GM23338 (cell line): ENCODE results near the gene P2RX7. TPM values are rescaled to one million over a fixed set of nuclear protein-coding genes. Genes with fewer than 3 reads are reported as not detected.

ENCODE experiments used
- ATAC-seq: fragments of 200-7000 bp; cut with Tn5 transposase; 3 replicates; pipeline ENCODE4 v1.9.1; 2020
- DNase-seq: peaks from one replicate; pipeline ENCODE4 v3.0.0-alpha.2; 2015; ENCODE audit warnings: low spot score
- H2AFZ ChIP-seq: fragments of 200-600 bp; sonication (generic); 2 replicates; pipeline ENCODE4 v1.8.0; 2016; ENCODE audit warnings: antibody characterized with exemption, mild to moderate bottlenecking, moderate library complexity
- H3F3A ChIP-seq: fragments of 200-600 bp; sonication (generic); replicated peaks from 2 replicates; pipeline ENCODE4 v1.8.0; 2017; ENCODE audit warnings: antibody characterized with exemption, mixed run types, low read depth
- H3K27ac ChIP-seq: fragments of 200-600 bp; sonication (generic); 2 replicates; pipeline ENCODE4 v1.6.1; 2016; ENCODE audit warnings: low read depth
- H3K27me3 ChIP-seq: fragments of 200-600 bp; sonication (generic); 2 replicates; pipeline ENCODE4 v1.8.0; 2016; ENCODE audit warnings: mild to moderate bottlenecking, mixed run types, moderate library complexity; ENCODE audit not compliant: insufficient read depth
- H3K36me3 ChIP-seq: fragments of 200-600 bp; sonication (generic); 2 replicates; pipeline ENCODE4 v1.8.0; 2016; ENCODE audit warnings: mild to moderate bottlenecking; ENCODE audit not compliant: insufficient read depth
- H3K4me1 ChIP-seq: fragments of 200-600 bp; sonication (generic); 2 replicates; pipeline ENCODE4 v1.8.0; 2016; ENCODE audit warnings: mild to moderate bottlenecking, moderate library complexity; ENCODE audit not compliant: insufficient read depth
- H3K4me2 ChIP-seq: fragments of 200-600 bp; sonication (generic); 2 replicates; pipeline ENCODE4 v1.7.1; 2017; ENCODE audit warnings: mixed run types
- H3K4me3 ChIP-seq: fragments of 200-600 bp; sonication (generic); 2 replicates; pipeline ENCODE4 v1.6.1; 2016; ENCODE audit warnings: mixed run types
- H3K79me2 ChIP-seq: fragments of 200-600 bp; sonication (generic); replicated peaks from 2 replicates; pipeline ENCODE4 v1.8.0; 2017; ENCODE audit warnings: mild to moderate bottlenecking; ENCODE audit not compliant: insufficient read depth
- H3K9me2 ChIP-seq: fragments of 200-600 bp; sonication (generic); 2 replicates; pipeline ENCODE4 v1.8.0; 2017; ENCODE audit not compliant: insufficient read depth
- H4K20me1 ChIP-seq: fragments of 200-600 bp; sonication (generic); replicated peaks from 2 replicates; pipeline ENCODE4 v1.8.0; 2017; ENCODE audit warnings: mild to moderate bottlenecking; ENCODE audit not compliant: insufficient read depth
- H3K27ac Mint-ChIP-seq: 2 replicates; pipeline ENCODE4 v1.8.0; 2020; ENCODE audit warnings: inconsistent platforms, mild to moderate bottlenecking, moderate library complexity, mixed read lengths
- H3K27me3 Mint-ChIP-seq: 3 replicates; pipeline ENCODE4 v1.8.0; 2022; ENCODE audit warnings: low read depth, mild to moderate bottlenecking, moderate library complexity, mixed read lengths, inconsistent platforms; ENCODE audit not compliant: insufficient read depth, poor library complexity
- H3K36me3 Mint-ChIP-seq: 3 replicates; pipeline ENCODE4 v1.8.0; 2021; ENCODE audit warnings: low read depth, mild to moderate bottlenecking, inconsistent platforms, moderate library complexity, mixed read lengths
- H3K4me1 Mint-ChIP-seq: 3 replicates; pipeline ENCODE4 v1.8.0; 2020; ENCODE audit warnings: mild to moderate bottlenecking, inconsistent platforms, mixed read lengths
- H3K4me3 Mint-ChIP-seq: 3 replicates; pipeline ENCODE4 v1.8.0; 2021; ENCODE audit warnings: moderate library complexity, mild to moderate bottlenecking, inconsistent platforms, mixed read lengths
- H3K9me3 Mint-ChIP-seq: 3 replicates; pipeline ENCODE4 v1.8.0; 2020; ENCODE audit warnings: moderate library complexity, mild to moderate bottlenecking, inconsistent platforms, mixed read lengths
- CREB1 ChIP-seq: fragments of 250-450 bp; sonication (Bioruptor Pico); IDR thresholded peaks from 2 replicates; pipeline ENCODE4 v1.5.0; 2020; ENCODE audit warnings: low read depth, mild to moderate bottlenecking, moderate library complexity
- CTCF ChIP-seq, 2 experiments: fragments of 200-600 bp in 1 of 2; sonication (generic) in 1 of 2; conservative IDR thresholded peaks; 2 replicates each; pipeline versions ENCODE4 v1.5.1 to v1.6.1; 2016 to 2017; ENCODE audit warnings: antibody characterized with exemption in 2 of 2, low read depth in 2 of 2, mild to moderate bottlenecking in 2 of 2, moderate library complexity in 1 of 2
- EZH2phosphoT487 ChIP-seq: fragments of 200-600 bp; sonication (generic); IDR thresholded peaks from one replicate; pipeline ENCODE4 v1.8.1; 2018; ENCODE audit warnings: antibody characterized with exemption; ENCODE audit not compliant: unreplicated experiment
- JUNB ChIP-seq: IDR thresholded peaks from one replicate; pipeline ENCODE4 v1.6.1; 2016; ENCODE audit warnings: antibody characterized with exemption; ENCODE audit not compliant: unreplicated experiment
- POLR2AphosphoS5 ChIP-seq: IDR thresholded peaks from 2 replicates; pipeline ENCODE4 v1.6.1; 2016; ENCODE audit warnings: antibody characterized with exemption, low read depth
- STAT1 ChIP-seq: IDR thresholded peaks from one replicate; pipeline ENCODE4 v1.6.1; 2016; ENCODE audit warnings: antibody characterized with exemption; ENCODE audit not compliant: unreplicated experiment
- ZNF331 ChIP-seq: fragments of 250-450 bp; sonication (Bioruptor Pico); IDR thresholded peaks from 2 replicates; pipeline ENCODE4 v1.5.0; 2020; ENCODE audit warnings: low read depth, mild to moderate bottlenecking, moderate library complexity
- polyA plus RNA-seq: library from polyadenylated mRNA; unstranded; fragments of >200 nt; fragmentation: Nextera tagmentation; extraction: Ambion mirVana; gene quantifications from 2 replicates; pipeline ENCODE4 v1.2.1, GENCODE V29; 2016
- total RNA-seq: library from RNA; depleted of rRNA; stranded (reverse); fragments of >200 nt; shearing (Covaris generic); gene quantifications from 2 replicates; pipeline ENCODE4 v1.2.3, GENCODE V29; 2014
- TF ChIP-seq, protein P1 (sequence below): fragments of 250-450 bp; sonication (Bioruptor Pico); IDR thresholded peaks from 2 replicates; pipeline ENCODE4 v1.5.0; 2020; ENCODE audit warnings: mild to moderate bottlenecking, moderate library complexity

P2RX7 gene
- total and polyA plus RNA-seq, 2 experiments from 2014 or later = 0.24 to 0.48 TPM

GRCh38 chr12:121120323-121120722 is 12.4 kb upstream of the P2RX7 start:
- Histone ChIP-seq H3K9me2 (0 out of 2 replicates have a peak, but pooled peaks cover 5% of the 10 kb centered on the region), H3K4me1 (no peaks in the 10 kb centered on the region), H3K79me2 (no peaks in the 10 kb centered on the region), H3K4me2 (no peak overlapping the region), H4K20me1 (no peaks in the 10 kb centered on the region), H2AFZ (no peak overlapping the region), H3K27ac (no peak overlapping the region), H3K27me3 (no peaks in the 10 kb centered on the region), H3K36me3 (no peaks in the 10 kb centered on the region), H3F3A (no peaks in the 10 kb centered on the region), H3K4me3 (no peak overlapping the region)
- ATAC-seq (no peak), DNase-seq (no peak)
- Mint-ChIP-seq H3K9me3 (no peaks in the 10 kb centered on the region), H3K36me3 (no peaks in the 10 kb centered on the region), H3K27ac (no peak overlapping the region), H3K4me3 (no peak overlapping the region), H3K27me3 (peaks cover 9% of the 10 kb centered on the region), H3K4me1 (no peaks in the 10 kb centered on the region)
- TF ChIP-seq POLR2AphosphoS5 (no peak), JUNB (no peak), STAT1 (no peak), CREB1 (CRISPR knock-in tag) (no peak), EZH2phosphoT487 (no peak), CTCF (conservative IDR thresholded peaks at IDR 0.05; ENCODE audit: low read depth in 2 of 2) (no peak), ZNF331 (CRISPR knock-in tag) (no peak)
- TF ChIP-seq, protein P1, sequence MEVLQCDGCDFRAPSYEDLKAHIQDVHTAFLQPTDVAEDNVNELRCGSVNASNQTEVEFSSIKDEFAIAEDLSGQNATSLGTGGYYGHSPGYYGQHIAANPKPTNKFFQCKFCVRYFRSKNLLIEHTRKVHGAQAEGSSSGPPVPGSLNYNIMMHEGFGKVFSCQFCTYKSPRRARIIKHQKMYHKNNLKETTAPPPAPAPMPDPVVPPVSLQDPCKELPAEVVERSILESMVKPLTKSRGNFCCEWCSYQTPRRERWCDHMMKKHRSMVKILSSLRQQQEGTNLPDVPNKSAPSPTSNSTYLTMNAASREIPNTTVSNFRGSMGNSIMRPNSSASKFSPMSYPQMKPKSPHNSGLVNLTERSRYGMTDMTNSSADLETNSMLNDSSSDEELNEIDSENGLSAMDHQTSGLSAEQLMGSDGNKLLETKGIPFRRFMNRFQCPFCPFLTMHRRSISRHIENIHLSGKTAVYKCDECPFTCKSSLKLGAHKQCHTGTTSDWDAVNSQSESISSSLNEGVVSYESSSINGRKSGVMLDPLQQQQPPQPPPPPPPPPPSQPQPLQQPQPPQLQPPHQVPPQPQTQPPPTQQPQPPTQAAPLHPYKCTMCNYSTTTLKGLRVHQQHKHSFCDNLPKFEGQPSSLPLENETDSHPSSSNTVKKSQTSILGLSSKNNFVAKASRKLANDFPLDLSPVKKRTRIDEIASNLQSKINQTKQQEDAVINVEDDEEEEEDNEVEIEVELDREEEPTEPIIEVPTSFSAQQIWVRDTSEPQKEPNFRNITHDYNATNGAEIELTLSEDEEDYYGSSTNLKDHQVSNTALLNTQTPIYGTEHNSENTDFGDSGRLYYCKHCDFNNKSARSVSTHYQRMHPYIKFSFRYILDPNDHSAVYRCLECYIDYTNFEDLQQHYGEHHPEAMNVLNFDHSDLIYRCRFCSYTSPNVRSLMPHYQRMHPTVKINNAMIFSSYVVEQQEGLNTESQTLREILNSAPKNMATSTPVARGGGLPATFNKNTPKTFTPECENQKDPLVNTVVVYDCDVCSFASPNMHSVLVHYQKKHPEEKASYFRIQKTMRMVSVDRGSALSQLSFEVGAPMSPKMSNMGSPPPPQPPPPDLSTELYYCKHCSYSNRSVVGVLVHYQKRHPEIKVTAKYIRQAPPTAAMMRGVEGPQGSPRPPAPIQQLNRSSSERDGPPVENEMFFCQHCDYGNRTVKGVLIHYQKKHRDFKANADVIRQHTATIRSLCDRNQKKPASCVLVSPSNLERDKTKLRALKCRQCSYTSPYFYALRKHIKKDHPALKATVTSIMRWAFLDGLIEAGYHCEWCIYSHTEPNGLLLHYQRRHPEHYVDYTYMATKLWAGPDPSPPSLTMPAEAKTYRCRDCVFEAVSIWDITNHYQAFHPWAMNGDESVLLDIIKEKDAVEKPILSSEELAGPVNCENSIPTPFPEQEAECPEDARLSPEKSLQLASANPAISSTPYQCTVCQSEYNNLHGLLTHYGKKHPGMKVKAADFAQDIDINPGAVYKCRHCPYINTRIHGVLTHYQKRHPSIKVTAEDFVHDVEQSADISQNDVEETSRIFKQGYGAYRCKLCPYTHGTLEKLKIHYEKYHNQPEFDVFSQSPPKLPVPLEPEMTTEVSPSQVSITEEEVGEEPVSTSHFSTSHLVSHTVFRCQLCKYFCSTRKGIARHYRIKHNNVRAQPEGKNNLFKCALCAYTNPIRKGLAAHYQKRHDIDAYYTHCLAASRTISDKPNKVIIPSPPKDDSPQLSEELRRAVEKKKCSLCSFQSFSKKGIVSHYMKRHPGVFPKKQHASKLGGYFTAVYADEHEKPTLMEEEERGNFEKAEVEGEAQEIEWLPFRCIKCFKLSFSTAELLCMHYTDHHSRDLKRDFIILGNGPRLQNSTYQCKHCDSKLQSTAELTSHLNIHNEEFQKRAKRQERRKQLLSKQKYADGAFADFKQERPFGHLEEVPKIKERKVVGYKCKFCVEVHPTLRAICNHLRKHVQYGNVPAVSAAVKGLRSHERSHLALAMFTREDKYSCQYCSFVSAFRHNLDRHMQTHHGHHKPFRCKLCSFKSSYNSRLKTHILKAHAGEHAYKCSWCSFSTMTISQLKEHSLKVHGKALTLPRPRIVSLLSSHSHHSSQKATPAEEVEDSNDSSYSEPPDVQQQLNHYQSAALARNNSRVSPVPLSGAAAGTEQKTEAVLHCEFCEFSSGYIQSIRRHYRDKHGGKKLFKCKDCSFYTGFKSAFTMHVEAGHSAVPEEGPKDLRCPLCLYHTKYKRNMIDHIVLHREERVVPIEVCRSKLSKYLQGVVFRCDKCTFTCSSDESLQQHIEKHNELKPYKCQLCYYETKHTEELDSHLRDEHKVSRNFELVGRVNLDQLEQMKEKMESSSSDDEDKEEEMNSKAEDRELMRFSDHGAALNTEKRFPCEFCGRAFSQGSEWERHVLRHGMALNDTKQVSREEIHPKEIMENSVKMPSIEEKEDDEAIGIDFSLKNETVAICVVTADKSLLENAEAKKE = no peak
